GM21786 (cell line): ENCODE data around the gene ASAP2.

ENCODE experiments used
- ATAC-seq: cut with Tn5 transposase; IDR thresholded peaks from one replicate; pipeline ENCODE4 v1.9.1; 2021; ENCODE audit not compliant: unreplicated experiment

ASAP2 gene

GRCh38 chr2:9315280-9315847 lies 108.8 kb downstream of the ASAP2 start:
- ATAC-seq = no peak

GRCh38 chr2:9317559-9317958 lies 110.9 kb downstream of the ASAP2 start:
- no peak for ATAC-seq

- ATAC-seq = no peak
Observed at GRCh38 chr2:9318461-9319337, 112.1 kb downstream of the ASAP2 start.

- ATAC-seq = no peak
Observed at GRCh38 chr2:9319338-9319715, 112.7 kb downstream of the ASAP2 start.

- no peak for ATAC-seq
Observed at GRCh38 chr2:9322576-9322975, 116.0 kb downstream of the ASAP2 start.

- no peak for ATAC-seq
Observed at GRCh38 chr2:9325428-9325827, 118.8 kb downstream of the ASAP2 start.

- no peak for ATAC-seq
Observed at GRCh38 chr2:9326975-9327374, 120.4 kb downstream of the ASAP2 start.

- no peak for ATAC-seq
Observed at GRCh38 chr2:9327873-9328352, 121.3 kb downstream of the ASAP2 start.

GRCh38 chr2:9328931-9329330 lies 122.3 kb downstream of the ASAP2 start:
- no peak for ATAC-seq

GRCh38 chr2:9329497-9329896 lies 122.9 kb downstream of the ASAP2 start:
- no peak for ATAC-seq

- ATAC-seq = no peak
Observed at GRCh38 chr2:9330612-9331270, 124.1 kb downstream of the ASAP2 start.

- ATAC-seq = no peak
Observed at GRCh38 chr2:9331704-9332103, 125.1 kb downstream of the ASAP2 start.

- no peak for ATAC-seq
Observed at GRCh38 chr2:9332136-9332852, 125.7 kb downstream of the ASAP2 start.

- ATAC-seq = no peak
Observed at GRCh38 chr2:9332853-9333245, 126.2 kb downstream of the ASAP2 start.

GRCh38 chr2:9333591-9334171 lies 127.1 kb downstream of the ASAP2 start:
- ATAC-seq = no peak

GRCh38 chr2:9334761-9335160 lies 128.1 kb downstream of the ASAP2 start:
- ATAC-seq = no peak

- no peak for ATAC-seq
Observed at GRCh38 chr2:9335322-9335832, 128.8 kb downstream of the ASAP2 start.

GRCh38 chr2:9336241-9336575 lies 129.6 kb downstream of the ASAP2 start:
- peak; percentile 65 for ATAC-seq

GRCh38 chr2:9336576-9337314 lies 130.1 kb downstream of the ASAP2 start:
- ATAC-seq = no peak

- no peak for ATAC-seq
Observed at GRCh38 chr2:9337901-9338300, 131.3 kb downstream of the ASAP2 start.
